Parathyroid adenoma (tissue), 2 donors: ENCODE results near the gene WASL.

Experiments
- H2AFZ ChIP-seq: fragments of 300-600 bp; sonication (generic); one replicate; pipeline ENCODE4 v1.7.0; 2017; ENCODE audit warnings: antibody characterized with exemption, mild to moderate bottlenecking
- H3K27ac ChIP-seq: fragments of 300-600 bp; sonication (generic); one replicate; pipeline ENCODE4 v1.7.0; 2017
- H3K27me3 ChIP-seq: fragments of 300-600 bp; sonication (generic); one replicate; pipeline ENCODE4 v1.7.0; 2017; ENCODE audit warnings: low read length; ENCODE audit not compliant: control insufficient read depth, insufficient read depth
- H3K36me3 ChIP-seq: fragments of 300-600 bp; sonication (generic); one replicate; pipeline ENCODE4 v1.7.0; 2017; ENCODE audit warnings: low read length; ENCODE audit not compliant: control insufficient read depth, insufficient read depth
- H3K4me1 ChIP-seq: fragments of 300-600 bp; sonication (generic); one replicate; pipeline ENCODE4 v1.7.0; 2017; ENCODE audit warnings: control low read depth
- H3K4me2 ChIP-seq: fragments of 300-600 bp; sonication (generic); one replicate; pipeline ENCODE4 v1.7.0; 2017; ENCODE audit warnings: low read length
- H3K4me3 ChIP-seq: fragments of 300-600 bp; sonication (generic); one replicate; pipeline ENCODE4 v1.7.0; 2017; ENCODE audit warnings: low read depth, low read length
- H3K79me2 ChIP-seq: fragments of 300-600 bp; sonication (generic); one replicate; pipeline ENCODE4 v1.7.0; 2017; ENCODE audit warnings: control low read depth
- H3K9ac ChIP-seq: fragments of 300-600 bp; sonication (generic); one replicate; pipeline ENCODE4 v1.7.0; 2017; ENCODE audit warnings: mild to moderate bottlenecking
- H3K9me3 ChIP-seq: fragments of 300-600 bp; sonication (generic); one replicate; pipeline ENCODE4 v1.7.0; 2017; ENCODE audit warnings: low read length; ENCODE audit not compliant: control insufficient read depth
- TF ChIP-seq, protein P1 (sequence below): fragments of 300-600 bp; sonication (generic); IDR thresholded peaks from one replicate; pipeline ENCODE4 v1.7.0; 2017; ENCODE audit warnings: antibody characterized with exemption, mild to moderate bottlenecking
- donor health status: primary hyperparathyroidism.

Gene WASL

DNA sequence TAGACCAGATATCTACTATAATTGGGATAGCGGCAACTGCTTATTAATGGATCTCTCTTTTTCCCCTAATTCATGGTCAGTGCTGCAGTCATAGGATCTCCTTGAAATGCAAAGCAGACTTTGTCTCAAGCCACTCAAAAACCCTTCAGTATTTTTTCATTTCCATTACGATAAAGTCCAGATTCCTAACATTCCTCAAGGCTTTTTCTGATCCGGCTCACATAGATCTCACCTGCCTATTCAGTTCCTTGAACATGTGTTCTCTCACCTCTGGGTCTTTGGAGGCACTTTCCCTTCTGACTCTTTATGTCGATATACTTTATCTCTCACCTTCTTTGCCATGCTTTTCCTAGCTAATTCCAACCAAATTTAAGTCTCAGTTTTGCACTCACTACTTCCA is 25.7 kb upstream of the WASL start:
- Histone ChIP-seq H3K4me3 (no peak overlapping the region), H3K4me1 (no peaks in the 10 kb centered on the region), H3K36me3 (no peaks in the 10 kb centered on the region), H3K27me3 (no peaks in the 10 kb centered on the region), H3K79me2 (no peaks in the 10 kb centered on the region), H3K27ac (no peak overlapping the region), H3K9ac (no peak overlapping the region), H2AFZ (no peak overlapping the region), H3K9me3 (no peaks in the 10 kb centered on the region), H3K4me2 (no peak overlapping the region)
- TF ChIP-seq, protein P1, sequence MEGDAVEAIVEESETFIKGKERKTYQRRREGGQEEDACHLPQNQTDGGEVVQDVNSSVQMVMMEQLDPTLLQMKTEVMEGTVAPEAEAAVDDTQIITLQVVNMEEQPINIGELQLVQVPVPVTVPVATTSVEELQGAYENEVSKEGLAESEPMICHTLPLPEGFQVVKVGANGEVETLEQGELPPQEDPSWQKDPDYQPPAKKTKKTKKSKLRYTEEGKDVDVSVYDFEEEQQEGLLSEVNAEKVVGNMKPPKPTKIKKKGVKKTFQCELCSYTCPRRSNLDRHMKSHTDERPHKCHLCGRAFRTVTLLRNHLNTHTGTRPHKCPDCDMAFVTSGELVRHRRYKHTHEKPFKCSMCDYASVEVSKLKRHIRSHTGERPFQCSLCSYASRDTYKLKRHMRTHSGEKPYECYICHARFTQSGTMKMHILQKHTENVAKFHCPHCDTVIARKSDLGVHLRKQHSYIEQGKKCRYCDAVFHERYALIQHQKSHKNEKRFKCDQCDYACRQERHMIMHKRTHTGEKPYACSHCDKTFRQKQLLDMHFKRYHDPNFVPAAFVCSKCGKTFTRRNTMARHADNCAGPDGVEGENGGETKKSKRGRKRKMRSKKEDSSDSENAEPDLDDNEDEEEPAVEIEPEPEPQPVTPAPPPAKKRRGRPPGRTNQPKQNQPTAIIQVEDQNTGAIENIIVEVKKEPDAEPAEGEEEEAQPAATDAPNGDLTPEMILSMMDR = no peak

DNA sequence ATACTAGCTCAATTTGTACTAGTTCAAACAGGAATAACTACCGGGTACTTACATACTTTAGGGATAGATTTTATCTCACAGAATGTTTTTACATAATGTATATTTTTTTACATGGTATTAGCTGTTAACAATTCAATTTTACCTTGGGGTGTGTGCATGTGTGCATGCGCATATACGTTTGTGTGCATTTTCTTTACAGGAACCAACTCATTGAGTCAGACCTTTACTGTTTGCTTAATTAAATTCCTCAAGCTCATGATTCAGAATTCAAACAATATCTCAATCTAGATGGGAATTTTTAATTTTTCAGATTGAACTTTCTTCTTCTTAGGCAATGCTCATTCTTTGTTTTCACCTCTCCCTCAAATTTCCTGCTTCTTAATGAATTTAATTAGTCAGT is 24.7 kb upstream of the WASL start:
- Histone ChIP-seq H3K27me3 (no peaks in the 10 kb centered on the region), H3K9me3 (no peaks in the 10 kb centered on the region), H3K27ac (no peak overlapping the region), H3K4me1 (no peaks in the 10 kb centered on the region), H2AFZ (no peak overlapping the region), H3K9ac (no peak overlapping the region), H3K36me3 (no peaks in the 10 kb centered on the region), H3K79me2 (no peaks in the 10 kb centered on the region), H3K4me3 (no peak overlapping the region), H3K4me2 (no peak overlapping the region)
- TF ChIP-seq, protein P1 = no peak

DNA sequence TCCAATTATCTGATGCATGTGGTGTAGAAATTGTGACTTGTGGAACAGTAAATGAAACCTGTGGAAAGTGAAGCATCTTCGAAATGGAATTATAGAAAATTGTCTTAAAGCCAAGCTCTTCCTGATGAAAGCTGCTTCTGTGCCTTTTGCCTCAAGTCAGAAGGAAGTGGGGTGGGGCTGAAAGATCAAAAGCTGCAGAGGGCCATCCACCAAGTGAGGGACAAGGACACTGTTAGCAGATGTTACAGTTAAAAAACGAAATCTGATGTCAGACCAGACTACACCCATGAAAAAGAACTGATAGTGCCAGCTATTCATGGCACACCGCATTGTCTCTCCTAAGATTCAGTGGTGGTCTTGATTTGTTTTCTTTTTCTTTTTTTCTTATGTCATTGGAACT is 23.8 kb upstream of the WASL start:
- Histone ChIP-seq H3K4me2 (no peak overlapping the region), H3K79me2 (no peaks in the 10 kb centered on the region), H3K4me1 (no peaks in the 10 kb centered on the region), H3K27me3 (no peaks in the 10 kb centered on the region), H3K36me3 (no peaks in the 10 kb centered on the region), H3K9me3 (no peaks in the 10 kb centered on the region), H3K27ac (no peak overlapping the region), H3K9ac (no peak overlapping the region), H3K4me3 (no peak overlapping the region), H2AFZ (no peak overlapping the region)
- TF ChIP-seq, protein P1 = no peak

DNA sequence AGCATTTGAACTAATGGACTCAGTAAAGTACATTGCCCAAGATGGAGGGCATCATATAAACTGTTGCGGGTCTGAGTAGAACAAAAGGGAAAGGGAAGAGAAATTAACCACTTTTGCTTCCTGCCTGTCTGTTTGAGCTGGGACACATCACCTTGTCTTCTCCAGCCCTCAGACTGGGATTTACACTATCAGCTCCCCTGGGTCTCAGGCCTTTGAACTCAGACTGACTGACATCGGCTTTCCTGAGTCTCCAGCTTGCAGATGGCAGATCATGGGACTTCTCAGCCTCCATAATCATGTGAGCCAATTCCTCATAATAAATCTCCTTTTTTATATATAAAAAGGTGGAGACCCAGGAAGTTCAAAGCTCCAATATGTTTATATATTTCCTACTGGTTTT is 23.0 kb upstream of the WASL start:
- Histone ChIP-seq H3K9me3 (no peaks in the 10 kb centered on the region), H3K4me2 (no peak overlapping the region), H3K4me1 (no peaks in the 10 kb centered on the region), H3K4me3 (no peak overlapping the region), H2AFZ (no peak overlapping the region), H3K27ac (no peak overlapping the region), H3K79me2 (no peaks in the 10 kb centered on the region), H3K27me3 (no peaks in the 10 kb centered on the region), H3K9ac (no peak overlapping the region), H3K36me3 (no peaks in the 10 kb centered on the region)
- TF ChIP-seq, protein P1 = no peak

DNA sequence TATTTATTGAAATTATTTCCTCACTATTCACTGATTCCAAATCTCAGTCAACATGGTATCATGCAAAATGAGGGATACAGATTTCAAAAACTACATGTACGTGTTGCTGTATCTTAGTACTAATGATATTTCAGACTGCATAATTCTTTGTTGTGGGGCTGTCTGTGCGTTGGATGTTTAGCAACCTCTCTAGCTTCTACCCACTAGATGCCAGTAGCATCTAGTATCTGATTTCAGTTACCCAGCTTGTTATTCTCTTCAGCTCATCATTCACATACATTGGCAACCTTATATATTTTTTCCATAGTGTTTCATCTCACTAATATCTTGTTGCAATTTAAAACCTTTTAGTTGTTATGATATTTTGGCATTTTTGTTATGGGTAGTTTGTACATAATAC is 22.5 kb upstream of the WASL start:
- no peak overlapping the region for H3K9ac ChIP-seq
- H3K27ac ChIP-seq = no peak overlapping the region
- H3K4me3 ChIP-seq = no peak overlapping the region
- no peak overlapping the region for H3K4me2 ChIP-seq
- H2AFZ ChIP-seq = no peak overlapping the region
- H3K79me2 ChIP-seq = no peaks in the 10 kb centered on the region
- no peaks in the 10 kb centered on the region for H3K27me3 ChIP-seq
- H3K36me3 ChIP-seq = no peaks in the 10 kb centered on the region
- H3K9me3 ChIP-seq = no peaks in the 10 kb centered on the region
- no peaks in the 10 kb centered on the region for H3K4me1 ChIP-seq
- TF ChIP-seq, protein P1 = no peak
